Measurements from ENCODE around the gene UBE4A. TPM values are rescaled to one million over a fixed set of nuclear protein-coding genes. Genes with fewer than 3 reads are reported as not detected.

Gene UBE4A
- total and polyA plus RNA-seq, 9 of the 15 experiments (the other 6 are each of a cell fraction or from before 2014, with no cell fraction given) = 13.5 to 45.2 (median 26.8) TPM

GRCh38 chr11:118415739-118416068 lies 56.3 kb downstream of the UBE4A start (continued):
- TF ChIP-seq COPS2 (conservative IDR thresholded peaks at IDR 0.05) (no peak), UBTF (IDR thresholded peaks at IDR 0.05; ENCODE audit: borderline replicate concordance in 1 of 2, low read depth in 2 of 2, low read length in 2 of 2) (no peak), LCOR (CRISPR knock-in tag; IDR thresholded peaks at IDR 0.05) (peak; percentile 95), STAT5A (IDR thresholded peaks at IDR 0.05; ENCODE audit: borderline replicate concordance, low read length) (peak; percentile 71; the same call in 1 of the 2 replicates), SNAPC5 (CRISPR knock-in tag; IDR thresholded peaks at IDR 0.05) (no peak), ZNF766 (CRISPR knock-in tag; conservative IDR thresholded peaks at IDR 0.05) (peak; percentile 92), MYNN (IDR thresholded peaks at IDR 0.05) (peak; percentile 94), MYNN (CRISPR knock-in tag; IDR thresholded peaks at IDR 0.05) (no peak), HNRNPL (IDR thresholded peaks at IDR 0.05; ENCODE audit: low read depth, low read length) (no peak), FOXK1 (CRISPR knock-in tag; IDR thresholded peaks at IDR 0.05; ENCODE audit: borderline replicate concordance) (no peak), POLR2H (tag; IDR thresholded peaks at IDR 0.05; ENCODE audit: low read depth) (no peak), ZNF224 (CRISPR knock-in tag; IDR thresholded peaks at IDR 0.05) (no peak), USF2 (CRISPR knock-in tag; IDR thresholded peaks at IDR 0.05) (no peak), SMAD2 (IDR thresholded peaks at IDR 0.05; ENCODE audit: low read depth, low read length) (no peak), ZNF778 (CRISPR knock-in tag; IDR thresholded peaks at IDR 0.05) (no peak), ZNF445 (CRISPR knock-in tag; IDR thresholded peaks at IDR 0.05; ENCODE audit: low read depth) (no peak), XRCC5 (IDR thresholded peaks at IDR 0.05; ENCODE audit: low read depth, low read length) (0 out of 2 replicates have a peak, but pooled peaks have one; percentile 70), PURB (CRISPR knock-in tag; IDR thresholded peaks at IDR 0.05; ENCODE audit: low read depth) (no peak)

Data from K562 (cell line).